Neuronal stem cell (in vitro differentiated cells): ENCODE results near the gene MRAP2.

Experiments used
- DNase-seq: peaks from one replicate; pipeline ENCODE4 v3.0.0-alpha.2; 2013; ENCODE audit warnings: low spot score
- H2AFZ ChIP-seq: one replicate; pipeline ENCODE4 v1.6.1; 2013; ENCODE audit warnings: mild to moderate bottlenecking, low read length, inconsistent platforms
- H2AK5ac ChIP-seq: 2 replicates; pipeline ENCODE4 v1.6.1; 2013; ENCODE audit warnings: low read depth, mild to moderate bottlenecking, inconsistent platforms, low read length, moderate library complexity, mixed read lengths
- H2BK120ac ChIP-seq: 2 replicates; pipeline ENCODE4 v1.6.1; 2013; ENCODE audit warnings: low read depth, mild to moderate bottlenecking, inconsistent platforms, low read length, moderate library complexity, mixed read lengths
- H2BK12ac ChIP-seq: one replicate; pipeline ENCODE4 v1.6.1; 2013; ENCODE audit warnings: low read length, inconsistent platforms
- H2BK15ac ChIP-seq: 2 replicates; pipeline ENCODE4 v1.6.1; 2013; ENCODE audit warnings: mild to moderate bottlenecking, low read length, inconsistent platforms, mixed read lengths
- H2BK5ac ChIP-seq: one replicate; pipeline ENCODE4 v1.6.1; 2013; ENCODE audit warnings: inconsistent platforms, mild to moderate bottlenecking, low read length, moderate library complexity
- H3K14ac ChIP-seq: one replicate; pipeline ENCODE4 v1.6.1; 2013; ENCODE audit warnings: low read length, inconsistent platforms
- H3K18ac ChIP-seq: 2 replicates; pipeline ENCODE4 v1.6.1; 2013; ENCODE audit warnings: low read length, inconsistent platforms
- H3K23ac ChIP-seq: 2 replicates; pipeline ENCODE4 v1.6.1; 2013; ENCODE audit warnings: low read depth, mild to moderate bottlenecking, mixed read lengths, low read length, inconsistent platforms; ENCODE audit not compliant: poor library complexity
- H3K27ac ChIP-seq: replicated peaks from 3 replicates; pipeline ENCODE4 v1.5.1; 2013; ENCODE audit warnings: low read length, inconsistent platforms
- H3K27me3 ChIP-seq, 3 experiments: 2 replicates each; pipeline ENCODE4 v1.6.1; 2013; ENCODE audit warnings: low read length in 3 of 3, mild to moderate bottlenecking in 2 of 3, inconsistent platforms in 1 of 3, low read depth in 1 of 3, mixed read lengths in 1 of 3, moderate library complexity in 1 of 3; ENCODE audit not compliant: control insufficient read depth in 3 of 3, insufficient read depth in 3 of 3
- H3K36me3 ChIP-seq, 2 donors: replicated peaks in 1 of 2; 2 replicates each; pipeline ENCODE4 v1.6.1; 2013; ENCODE audit warnings: low read length in 2 of 2; ENCODE audit not compliant: control insufficient read depth in 2 of 2, insufficient read depth in 2 of 2
- H3K4ac ChIP-seq: 2 replicates; pipeline ENCODE4 v1.6.1; 2013; ENCODE audit warnings: inconsistent platforms, mild to moderate bottlenecking, low read length, moderate library complexity
- H3K4me1 ChIP-seq, 2 donors: 1 replicate in 1 of 2; 2 replicates in 1 of 2; pipeline ENCODE4 v1.6.1; 2013; ENCODE audit warnings: low read length in 2 of 2, low read depth in 1 of 2; ENCODE audit not compliant: control insufficient read depth in 2 of 2, insufficient read depth in 1 of 2
- H3K4me2 ChIP-seq: one replicate; pipeline ENCODE4 v1.6.1; 2013; ENCODE audit warnings: mild to moderate bottlenecking, low read length, inconsistent platforms; ENCODE audit not compliant: insufficient read depth, poor library complexity, severe bottlenecking
- H3K4me3 ChIP-seq, 2 donors: 2 replicates each; pipeline ENCODE4 v1.5.1; 2013; ENCODE audit warnings: low read length in 2 of 2, mild to moderate bottlenecking in 2 of 2, inconsistent platforms in 1 of 2, moderate library complexity in 1 of 2
- H3K79me1 ChIP-seq: one replicate; pipeline ENCODE4 v1.6.1; 2013; ENCODE audit warnings: low read depth, mild to moderate bottlenecking, inconsistent platforms, low read length, moderate library complexity
- H3K9ac ChIP-seq: one replicate; pipeline ENCODE4 v1.6.1; 2013; ENCODE audit warnings: mild to moderate bottlenecking, low read depth, low read length, inconsistent platforms; ENCODE audit not compliant: poor library complexity
- H3K9me3 ChIP-seq, 2 donors: replicated peaks in 1 of 2; 2 replicates each; pipeline versions ENCODE3 to v1.6.1; 2013; ENCODE audit warnings: low read length in 2 of 2, mild to moderate bottlenecking in 2 of 2, inconsistent platforms in 1 of 2, low read depth in 1 of 2, mixed read lengths in 1 of 2, moderate library complexity in 1 of 2; ENCODE audit not compliant: control insufficient read depth in 2 of 2, insufficient read depth in 1 of 2
- H4K8ac ChIP-seq: one replicate; pipeline ENCODE4 v1.6.1; 2013; ENCODE audit warnings: low read depth, mild to moderate bottlenecking, inconsistent platforms, low read length, moderate library complexity
- H4K91ac ChIP-seq: one replicate; pipeline ENCODE4 v1.6.1; 2013; ENCODE audit warnings: low read length, low read depth, mild to moderate bottlenecking, inconsistent platforms; ENCODE audit not compliant: poor library complexity
- WGBS, 2 donors: extraction: QIAGEN DNeasy Blood & Tissue Kit; methylation state at CpG; one replicate each; pipeline ENCODE4 v1.1.7; 2013; ENCODE audit warnings: missing lambda C conversion rate in 2 of 2, mixed read lengths in 1 of 2; ENCODE audit not compliant: insufficient read length in 2 of 2, insufficient replicate concordance in 1 of 2; ENCODE audit errors: extremely low coverage in 2 of 2; 5-methylcytosine and 5-hydroxymethylcytosine counted together

MRAP2 gene

DNA sequence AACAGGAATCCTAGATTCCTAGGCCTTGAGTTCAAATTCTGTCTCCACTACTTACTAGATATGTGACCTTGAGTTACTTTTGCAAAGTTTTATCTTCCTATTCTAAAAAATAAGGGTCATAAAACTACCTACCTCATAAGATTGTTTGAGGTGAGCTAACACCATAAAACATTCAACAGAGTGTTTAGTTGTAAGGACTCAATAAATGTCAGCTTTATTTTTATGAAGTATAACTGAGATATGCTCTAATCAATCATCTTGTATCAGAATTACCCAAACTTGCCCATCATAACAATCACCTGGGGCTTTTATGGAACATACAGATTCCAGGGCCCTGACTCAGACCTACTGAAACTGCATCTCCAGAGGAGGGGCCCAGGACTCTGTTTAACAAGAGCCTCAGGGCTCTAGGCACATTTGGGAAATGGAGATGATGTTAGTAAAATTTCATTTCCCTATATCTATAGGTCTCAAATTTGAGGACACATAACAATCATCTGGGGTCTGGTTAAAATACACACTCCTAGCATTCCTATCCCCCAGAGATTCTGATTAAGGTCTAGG is 35.5 kb upstream of the MRAP2 start:
- H2AK5ac ChIP-seq = no peak overlapping the region
- H2AFZ ChIP-seq = no peak overlapping the region
- no peak overlapping the region for H2BK12ac ChIP-seq
- no peaks in the 10 kb centered on the region for H3K79me1 ChIP-seq
- no peak overlapping the region for H3K23ac ChIP-seq
- no peaks in the 10 kb centered on the region for H3K36me3 ChIP-seq
- H3K4me3 ChIP-seq = no peak overlapping the region
- no peak overlapping the region for H3K14ac ChIP-seq
- H4K91ac ChIP-seq = no peak overlapping the region
- no peak for DNase-seq
- no peaks in the 10 kb centered on the region for H3K9me3 ChIP-seq
- no peak overlapping the region for H3K4me2 ChIP-seq
- H2BK120ac ChIP-seq = no peak overlapping the region
- H3K4me1 ChIP-seq = peaks cover 0 to 3% of the 10 kb centered on the region in 2 donors
- no peak overlapping the region for H4K8ac ChIP-seq
- no peak overlapping the region for H3K4ac ChIP-seq
- H3K18ac ChIP-seq = no peak overlapping the region
- no peak overlapping the region for H3K27ac ChIP-seq
- no peaks in the 10 kb centered on the region for H3K27me3 ChIP-seq
- no peak overlapping the region for H2BK15ac ChIP-seq
- H3K9ac ChIP-seq = no peak overlapping the region
- no peak overlapping the region for H2BK5ac ChIP-seq

DNA sequence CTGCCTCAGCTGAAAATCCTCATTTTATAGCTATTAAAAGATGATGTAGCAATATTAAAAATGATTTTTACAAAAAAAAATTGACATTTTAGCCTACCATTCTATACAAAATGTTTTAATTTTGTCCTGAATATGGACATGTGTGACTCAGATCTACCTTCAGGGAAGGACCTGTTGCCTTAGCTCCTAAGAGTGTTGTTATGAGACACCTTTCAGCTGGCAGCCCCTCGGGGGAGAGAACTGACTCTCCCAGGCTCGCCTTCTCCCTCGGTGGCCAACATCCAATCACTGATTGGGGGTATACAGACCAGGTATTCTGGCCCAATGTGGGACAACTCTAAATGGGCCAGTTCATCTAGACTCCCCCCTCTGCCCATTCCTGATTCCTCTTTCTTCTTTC is 32.5 kb upstream of the MRAP2 start:
- Histone ChIP-seq H3K27me3 (no peaks in the 10 kb centered on the region), H3K36me3 (no peaks in the 10 kb centered on the region), H3K27ac (no peak overlapping the region), H2BK12ac (no peak overlapping the region), H2AFZ (no peak overlapping the region), H3K9me3 (no peaks in the 10 kb centered on the region), H3K4me3 (no peak overlapping the region), H3K14ac (no peak overlapping the region), H4K91ac (no peak overlapping the region), H3K23ac (no peak overlapping the region), H3K9ac (no peak overlapping the region), H2BK120ac (no peak overlapping the region), H4K8ac (no peak overlapping the region), H3K18ac (no peak overlapping the region), H2BK5ac (no peak overlapping the region), H3K4me2 (no peak overlapping the region), H2AK5ac (no peak overlapping the region), H2BK15ac (no peak overlapping the region), H3K4me1 (peaks cover 1 to 8% of the 10 kb centered on the region in 2 donors), H3K79me1 (no peaks in the 10 kb centered on the region), H3K4ac (no peak overlapping the region)
- no CpG with 5 or more reads among the region's 3 CpGs for WGBS, 2 donors
- DNase-seq = no peak

DNA sequence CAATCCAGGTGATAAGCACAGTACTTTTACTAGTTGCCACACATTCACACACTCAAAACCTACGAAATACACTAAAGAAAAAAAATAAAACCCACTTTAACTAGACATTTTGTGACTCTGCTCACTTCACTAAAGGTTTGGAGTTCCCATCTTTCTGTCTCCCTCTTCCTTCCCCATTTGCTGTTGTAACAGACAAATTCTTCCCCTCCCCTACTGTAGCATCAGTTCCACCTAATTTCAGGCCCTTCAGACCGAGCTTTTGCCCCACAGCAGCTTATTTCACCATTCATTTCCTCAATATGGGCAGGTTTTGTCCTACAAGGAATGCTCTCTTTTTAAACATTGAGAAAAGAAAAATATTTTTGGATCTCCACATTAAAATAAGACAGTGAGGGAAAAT is 31.3 kb upstream of the MRAP2 start:
- H3K18ac ChIP-seq = no peak overlapping the region
- no peak overlapping the region for H4K91ac ChIP-seq
- H2BK12ac ChIP-seq = no peak overlapping the region
- H2AFZ ChIP-seq = no peak overlapping the region
- no peak overlapping the region for H3K4ac ChIP-seq
- no peaks in the 10 kb centered on the region for H3K79me1 ChIP-seq
- no peaks in the 10 kb centered on the region for H3K36me3 ChIP-seq
- no peaks in the 10 kb centered on the region for H3K27me3 ChIP-seq
- H3K4me3 ChIP-seq = no peak overlapping the region
- H3K4me2 ChIP-seq = no peak overlapping the region
- DNase-seq = no peak
- H2BK5ac ChIP-seq = no peak overlapping the region
- H3K4me1 ChIP-seq = peaks cover 1 to 8% of the 10 kb centered on the region in 2 donors
- no peak overlapping the region for H2BK15ac ChIP-seq
- H3K14ac ChIP-seq = no peak overlapping the region
- H3K27ac ChIP-seq = no peak overlapping the region
- H2AK5ac ChIP-seq = no peak overlapping the region
- no peak overlapping the region for H3K9ac ChIP-seq
- no peak overlapping the region for H2BK120ac ChIP-seq
- no peaks in the 10 kb centered on the region for H3K9me3 ChIP-seq
- 100% methylated on average over 1 of the region's 2 CpGs; no CpG with 5 or more reads in 1 of the 2 donors for WGBS, 2 donors
- H4K8ac ChIP-seq = no peak overlapping the region
- no peak overlapping the region for H3K23ac ChIP-seq

DNA sequence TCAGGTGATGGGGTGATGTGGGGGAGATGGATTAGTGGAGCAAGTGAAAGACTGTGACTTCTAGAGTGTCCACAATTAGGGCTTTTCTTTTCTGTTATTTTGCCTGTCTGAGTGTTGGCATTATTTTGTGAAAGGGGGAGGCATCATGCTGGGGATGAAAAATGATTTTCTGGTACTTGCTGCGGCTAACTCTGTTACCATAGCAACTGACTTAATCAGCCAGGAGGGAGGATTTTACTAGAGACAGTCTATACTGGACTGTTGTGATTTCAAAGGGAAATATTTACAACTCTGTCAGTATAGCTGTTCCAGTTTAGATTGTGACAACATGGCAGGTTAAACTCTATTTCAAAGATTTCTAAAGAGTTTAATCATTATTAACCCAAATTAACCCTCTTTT is 30.4 kb upstream of the MRAP2 start:
- H3K4me3 ChIP-seq = no peak overlapping the region
- no peak overlapping the region for H4K8ac ChIP-seq
- no peak overlapping the region for H2BK5ac ChIP-seq
- H2BK15ac ChIP-seq = no peak overlapping the region
- no peak overlapping the region for H4K91ac ChIP-seq
- H3K27ac ChIP-seq = no peak overlapping the region
- no peaks in the 10 kb centered on the region for H3K79me1 ChIP-seq
- no peaks in the 10 kb centered on the region for H3K27me3 ChIP-seq
- no peak overlapping the region for H3K4me2 ChIP-seq
- H3K4ac ChIP-seq = no peak overlapping the region
- no peak overlapping the region for H3K9ac ChIP-seq
- H3K23ac ChIP-seq = no peak overlapping the region
- no peaks in the 10 kb centered on the region for H3K36me3 ChIP-seq
- no CpG with 5 or more reads among the region's 1 CpG for WGBS, 2 donors
- H2AK5ac ChIP-seq = no peak overlapping the region
- H3K9me3 ChIP-seq = no peaks in the 10 kb centered on the region
- H3K18ac ChIP-seq = no peak overlapping the region
- no peak for DNase-seq
- no peak overlapping the region for H3K14ac ChIP-seq
- H2BK12ac ChIP-seq = no peak overlapping the region
- H3K4me1 ChIP-seq = peaks cover 1 to 8% of the 10 kb centered on the region in 2 donors
- H2AFZ ChIP-seq = peak overlapping the region; percentile 18
- no peak overlapping the region for H2BK120ac ChIP-seq
